ENCODE data around the gene AAGAB.

AAGAB gene

GRCh38 chr15:67181221-67181639, 73.2 kb downstream of the AAGAB start (continued):
- TF ChIP-seq HIC1 (tag by site-specific recombination; IDR thresholded peaks at IDR 0.05), result no peak
- no peak for TF ChIP-seq ZNF18 (tag by site-specific recombination; IDR thresholded peaks at IDR 0.05)
- TF ChIP-seq ZNF488 (tag by site-specific recombination; IDR thresholded peaks at IDR 0.05), result no peak
- TF ChIP-seq ZNF830 (tag by site-specific recombination; IDR thresholded peaks at IDR 0.05; ENCODE audit: low read depth), result no peak
- no peak for TF ChIP-seq ZNF350 (tag by site-specific recombination; IDR thresholded peaks at IDR 0.05)
- no peak for TF ChIP-seq ZBTB17 (tag by site-specific recombination; IDR thresholded peaks at IDR 0.05)
- TF ChIP-seq ZBTB48 (tag by site-specific recombination; IDR thresholded peaks at IDR 0.05), result no peak
- TF ChIP-seq ZNF148 (tag by site-specific recombination; IDR thresholded peaks at IDR 0.05; ENCODE audit: borderline replicate concordance), result no peak
- no peak for TF ChIP-seq PRDM1 (tag by site-specific recombination; IDR thresholded peaks at IDR 0.05)
- no peak for TF ChIP-seq ZNF10 (tag by site-specific recombination; IDR thresholded peaks at IDR 0.05)
- TF ChIP-seq ZNF114 (tag by site-specific recombination; IDR thresholded peaks at IDR 0.05), result no peak

GRCh38 chr15:67180514-67181191, 73.8 kb downstream of the AAGAB start:
- H3K36me3 ChIP-seq (ENCODE audit: control insufficient read depth in 2 of 2, insufficient read depth in 1 of 2, low read length in 2 of 2), result peaks cover 0 to 46% of the 10 kb centered on the region in 2 experiments; a peak in 2 of 3 replicates
- no peaks in the 10 kb centered on the region for H3K9me3 ChIP-seq (ENCODE audit: control insufficient read depth, insufficient read depth, low read depth, low read length)
- no peak overlapping the region for H3K4me3 ChIP-seq (ENCODE audit: low read depth, low read length)
- POLR2A ChIA-PET, result no interaction called here
- 0 out of 2 replicates have a peak, but pooled peaks cover 2% of the 10 kb centered on the region for H3K4me1 ChIP-seq (ENCODE audit: control insufficient read depth, insufficient read depth, low read length)
- H3K27ac ChIP-seq (ENCODE audit: extremely low read depth, low read depth, low read length), result no peak overlapping the region
- CTCF ChIA-PET, result interaction anchor here (0.6 to 3.8 kb wide), 3 partner anchors 30 to 234 kb away, joined by 3 to 15 read pairs (median 3); no protein-coding TSS in a partner anchor
- TF ChIP-seq ZNF629 (tag by site-specific recombination; IDR thresholded peaks at IDR 0.05) (peak; percentile 40; the same call in 1 of the 2 replicates), BCL11B (tag by site-specific recombination; IDR thresholded peaks at IDR 0.05; ENCODE audit: low read depth) (no peak), ZNF639 (tag by site-specific recombination; IDR thresholded peaks at IDR 0.05) (no peak), ZNF776 (tag by site-specific recombination; IDR thresholded peaks at IDR 0.05; ENCODE audit: borderline replicate concordance) (no peak), ZBTB8A (tag by site-specific recombination; IDR thresholded peaks at IDR 0.05) (peak; percentile 62), ZFP37 (tag by site-specific recombination; IDR thresholded peaks at IDR 0.05) (0 out of 2 replicates have a peak, but pooled peaks have one; percentile 29), ZNF548 (tag by site-specific recombination; IDR thresholded peaks at IDR 0.05) (no peak), PRDM10 (tag by site-specific recombination; IDR thresholded peaks at IDR 0.05) (no peak), ZNF335 (tag by site-specific recombination; conservative IDR thresholded peaks at IDR 0.05) (no peak), WT1 (tag by site-specific recombination; IDR thresholded peaks at IDR 0.05) (0 out of 2 replicates have a peak, but pooled peaks have one; percentile 30), ZNF350 (tag by site-specific recombination; IDR thresholded peaks at IDR 0.05) (no peak), ZNF426 (tag by site-specific recombination; IDR thresholded peaks at IDR 0.05) (peak; percentile 77)
